HG03108 (cell line): ENCODE measurements around the gene PKD2.
A peak's percentile ranks its signal among the peaks of the same experiment; 100 is the strongest.

Source experiments
- ATAC-seq: cut with Tn5 transposase; IDR thresholded peaks from one replicate; pipeline ENCODE4 v1.9.1; 2021; ENCODE audit warnings: moderate library complexity; ENCODE audit not compliant: unreplicated experiment

The PKD2 gene

GRCh38 chr4:88007304-88008121 is at the start of gene PKD2:
PKD2 (plus strand) TSS chr4:88007635; CDS start chr4:88007734, 99 bp downstream.
- ATAC-seq, result peak; percentile 85

GRCh38 chr4:87961993-87962392 is 45.4 kb upstream of the PKD2 start:
- ATAC-seq, result no peak

- ATAC-seq, result no peak
Observed at GRCh38 chr4:87962398-87963146, 44.9 kb upstream of the PKD2 start.

GRCh38 chr4:87965501-87965975 is 41.9 kb upstream of the PKD2 start:
- no peak for ATAC-seq

- no peak for ATAC-seq
Observed at GRCh38 chr4:87966095-87966496, 41.3 kb upstream of the PKD2 start.

- no peak for ATAC-seq
Observed at GRCh38 chr4:87967193-87967592, 40.2 kb upstream of the PKD2 start.

GRCh38 chr4:87970121-87970520 is 37.3 kb upstream of the PKD2 start:
- no peak for ATAC-seq

GRCh38 chr4:87971866-87972265 is 35.6 kb upstream of the PKD2 start:
- no peak for ATAC-seq

- peak; percentile 61 for ATAC-seq
Observed at GRCh38 chr4:87973283-87974169, 33.9 kb upstream of the PKD2 start.

GRCh38 chr4:87974856-87975462 is 32.5 kb upstream of the PKD2 start:
- ATAC-seq, result peak; percentile 17

GRCh38 chr4:87975466-87975865 is 32.0 kb upstream of the PKD2 start, which contains the start of gene SPP1:
SPP1 (plus strand) TSS chr4:87975714; CDS start chr4:87976896, 1,182 bp downstream.
- ATAC-seq, result peak; percentile 73

GRCh38 chr4:87977521-87978278 is 29.7 kb upstream of the PKD2 start:
- ATAC-seq, result no peak

- no peak for ATAC-seq
Observed at GRCh38 chr4:87978681-87979080, 28.8 kb upstream of the PKD2 start.

GRCh38 chr4:87979810-87980209 is 27.6 kb upstream of the PKD2 start:
- ATAC-seq, result no peak

GRCh38 chr4:87981486-87981885 is 25.9 kb upstream of the PKD2 start:
- ATAC-seq, result no peak

- no peak for ATAC-seq
Observed at GRCh38 chr4:87982036-87982435, 25.4 kb upstream of the PKD2 start.

GRCh38 chr4:87982446-87983010 is 24.9 kb upstream of the PKD2 start:
- ATAC-seq, result no peak

GRCh38 chr4:87983996-87984395 is 23.4 kb upstream of the PKD2 start:
- ATAC-seq, result no peak

- ATAC-seq, result no peak
Observed at GRCh38 chr4:87985097-87985886, 22.1 kb upstream of the PKD2 start.
